Tibial nerve (tissue), 4 donors: ENCODE data around the gene MPC1. TPM values are rescaled to one million over a fixed set of nuclear protein-coding genes. Genes with fewer than 3 reads are reported as not detected.
"Not testable (repeated sequence)": the region's sequence is repeated elsewhere in the genome, so short reads cannot be mapped to it uniquely, and the experiment has no call there.

Source experiments
- DNase-seq, 2 donors: peaks; one replicate each; pipeline ENCODE4 v3.0.0-alpha.2; 2019; ENCODE audit warnings: low spot score in 2 of 2
- H3K27ac ChIP-seq, 4 donors: fragments of 200-600 bp; sonication (generic) in 3 of 4; one replicate each; pipeline ENCODE4 v1.5.1; 2017 to 2019; ENCODE audit warnings: mild to moderate bottlenecking in 1 of 4
- H3K27me3 ChIP-seq, 2 donors: fragments of 200-600 bp; sonication (generic) in 1 of 2; one replicate each; pipeline versions ENCODE4 v1.5.1 to v1.6.0; 2017 to 2019
- H3K36me3 ChIP-seq, 3 donors: fragments of 200-600 bp; sonication (generic); one replicate each; pipeline ENCODE4 v1.5.1; 2018 to 2019
- H3K4me1 ChIP-seq, 4 donors: fragments of 200-600 bp; sonication (generic) in 3 of 4; one replicate each; pipeline ENCODE4 v1.5.1; 2017 to 2019
- H3K4me3 ChIP-seq, 4 donors: fragments of 200-600 bp; sonication (generic) in 3 of 4; one replicate each; pipeline ENCODE4 v1.5.1; 2017 to 2019; ENCODE audit warnings: mild to moderate bottlenecking in 1 of 4, moderate library complexity in 1 of 4
- H3K9me3 ChIP-seq, 4 donors: fragments of 200-600 bp; sonication (generic) in 3 of 4; one replicate each; pipeline ENCODE4 v1.5.1; 2017 to 2019
- EP300 ChIP-seq, 2 donors: sonication (generic); formaldehyde crosslinking; IDR thresholded peaks; one replicate each; pipeline ENCODE4 v1.6.1; 2017; ENCODE audit warnings: antibody characterized with exemption in 2 of 2, mild to moderate bottlenecking in 1 of 2
- POLR2A ChIP-seq, 2 donors: fragments of 450-650 bp; IDR thresholded peaks; one replicate each; pipeline ENCODE4 v1.6.1; 2017; ENCODE audit warnings: antibody characterized with exemption in 2 of 2, mild to moderate bottlenecking in 2 of 2, moderate library complexity in 2 of 2
- WGBS, 2 donors: methylation state at CpG; one replicate each; pipeline ENCODE4 v1.1.5; 2018; 5-methylcytosine and 5-hydroxymethylcytosine counted together
- total RNA-seq, 4 donors: library from RNA; depleted of rRNA; stranded (reverse); fragments of >200 nt; gene quantifications; one replicate each; pipeline ENCODE4 v1.1.0, GENCODE V29; 2016
- TF ChIP-seq, protein P1 (sequence below), 5 experiments: fragments of 200-600 bp in 3 of 5; fragments of 450-650 bp in 2 of 5; sonication (generic) in 3 of 5; IDR thresholded peaks; one replicate each; pipeline ENCODE4 v1.5.1; 2016 to 2019; ENCODE audit warnings: antibody characterized with exemption in 5 of 5, mild to moderate bottlenecking in 3 of 5, moderate library complexity in 2 of 5

The MPC1 gene
- total RNA-seq, 4 donors from 2014 or later: 29.8 to 70.1 (median 53.7) TPM

DNA sequence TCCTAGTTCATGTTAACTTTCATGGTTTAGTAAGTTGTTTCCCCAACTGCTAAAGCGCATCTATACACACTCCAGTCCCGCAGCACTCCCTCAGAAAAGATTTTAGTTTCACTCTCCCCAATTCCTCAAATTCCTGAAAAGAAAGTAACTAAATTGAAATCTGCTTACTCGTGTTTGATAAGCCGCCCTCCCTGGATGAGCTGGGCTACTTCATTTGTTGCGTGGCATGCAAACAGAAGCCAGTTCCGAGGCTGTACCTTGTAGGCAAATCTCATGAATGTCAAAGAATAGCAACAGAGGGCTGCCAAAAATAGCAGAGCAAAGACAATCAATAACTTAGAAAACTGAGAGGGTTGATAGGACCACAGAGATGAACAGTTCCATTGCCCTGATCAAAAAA, 16.9 kb downstream of the MPC1 start:
- no peaks in the 10 kb centered on the region for H3K27me3 ChIP-seq
- peaks cover 0 to 57% (median 0%) of the 10 kb centered on the region in 3 donors for H3K36me3 ChIP-seq
- peak overlapping the region in 1 of 4 donors; percentile 1 for H3K27ac ChIP-seq
- H3K9me3 ChIP-seq: no peaks in the 10 kb centered on the region
- H3K4me1 ChIP-seq: peaks cover 0 to 8% (median under 1%) of the 10 kb centered on the region in 4 donors
- WGBS, 2 donors: 75 to 77% methylated on average over 6 of the region's 6 CpGs
- no peak for DNase-seq
- no peak for TF ChIP-seq EP300 (IDR thresholded peaks at IDR 0.05)
- TF ChIP-seq, protein P1, sequence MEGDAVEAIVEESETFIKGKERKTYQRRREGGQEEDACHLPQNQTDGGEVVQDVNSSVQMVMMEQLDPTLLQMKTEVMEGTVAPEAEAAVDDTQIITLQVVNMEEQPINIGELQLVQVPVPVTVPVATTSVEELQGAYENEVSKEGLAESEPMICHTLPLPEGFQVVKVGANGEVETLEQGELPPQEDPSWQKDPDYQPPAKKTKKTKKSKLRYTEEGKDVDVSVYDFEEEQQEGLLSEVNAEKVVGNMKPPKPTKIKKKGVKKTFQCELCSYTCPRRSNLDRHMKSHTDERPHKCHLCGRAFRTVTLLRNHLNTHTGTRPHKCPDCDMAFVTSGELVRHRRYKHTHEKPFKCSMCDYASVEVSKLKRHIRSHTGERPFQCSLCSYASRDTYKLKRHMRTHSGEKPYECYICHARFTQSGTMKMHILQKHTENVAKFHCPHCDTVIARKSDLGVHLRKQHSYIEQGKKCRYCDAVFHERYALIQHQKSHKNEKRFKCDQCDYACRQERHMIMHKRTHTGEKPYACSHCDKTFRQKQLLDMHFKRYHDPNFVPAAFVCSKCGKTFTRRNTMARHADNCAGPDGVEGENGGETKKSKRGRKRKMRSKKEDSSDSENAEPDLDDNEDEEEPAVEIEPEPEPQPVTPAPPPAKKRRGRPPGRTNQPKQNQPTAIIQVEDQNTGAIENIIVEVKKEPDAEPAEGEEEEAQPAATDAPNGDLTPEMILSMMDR (IDR thresholded peaks at IDR 0.05): no peak
- no peak for TF ChIP-seq POLR2A (IDR thresholded peaks at IDR 0.05)
- no peak overlapping the region for H3K4me3 ChIP-seq

DNA sequence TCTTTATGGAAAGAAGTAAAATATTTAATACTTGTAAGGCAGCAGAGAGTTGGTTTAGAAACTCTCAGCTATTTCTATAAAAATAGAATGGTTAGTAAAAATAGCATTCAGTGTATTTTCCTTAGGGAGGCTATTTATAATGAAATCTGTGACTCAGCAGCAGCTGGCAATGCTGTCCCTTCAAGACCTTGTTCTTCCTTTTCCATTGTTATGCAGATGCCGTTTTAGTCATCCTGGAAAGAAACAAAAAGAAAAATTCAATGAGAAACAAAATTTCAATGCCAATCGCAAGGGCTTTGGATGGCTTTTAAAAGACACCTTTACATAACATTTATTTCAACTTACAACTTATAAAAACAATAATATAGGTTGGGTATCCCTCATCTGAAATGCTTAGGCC, 17.5 kb downstream of the MPC1 start:
- Histone ChIP-seq H3K4me3 (no peak overlapping the region), H3K36me3 (peaks cover 0 to 54% (median 0%) of the 10 kb centered on the region in 3 donors), H3K4me1 (peaks cover 0 to 13% (median 3%) of the 10 kb centered on the region in 4 donors), H3K27me3 (no peaks in the 10 kb centered on the region), H3K9me3 (no peaks in the 10 kb centered on the region), H3K27ac (peak overlapping the region in 1 of 4 donors; percentile 1)
- TF ChIP-seq POLR2A (IDR thresholded peaks at IDR 0.05): no peak
- WGBS, 2 donors: 36 to 37% methylated on average over 2 of the region's 2 CpGs
- no peak for DNase-seq

GRCh38 chr6:166364456-166364855, 18.3 kb downstream of the MPC1 start:
- H3K27ac ChIP-seq: peak overlapping the region in 1 of 4 donors; percentile 41
- no peak overlapping the region for H3K4me3 ChIP-seq
- no peaks in the 10 kb centered on the region for H3K27me3 ChIP-seq
- peaks cover 0 to 54% (median 0%) of the 10 kb centered on the region in 3 donors for H3K36me3 ChIP-seq
- 62 to 77% methylated on average over 7 of the region's 7 CpGs for WGBS, 2 donors
- peaks cover 0 to 13% (median 4%) of the 10 kb centered on the region in 4 donors for H3K4me1 ChIP-seq
- TF ChIP-seq, protein P1 (IDR thresholded peaks at IDR 0.05): no peak
- no peaks in the 10 kb centered on the region for H3K9me3 ChIP-seq
- no peak for DNase-seq

DNA sequence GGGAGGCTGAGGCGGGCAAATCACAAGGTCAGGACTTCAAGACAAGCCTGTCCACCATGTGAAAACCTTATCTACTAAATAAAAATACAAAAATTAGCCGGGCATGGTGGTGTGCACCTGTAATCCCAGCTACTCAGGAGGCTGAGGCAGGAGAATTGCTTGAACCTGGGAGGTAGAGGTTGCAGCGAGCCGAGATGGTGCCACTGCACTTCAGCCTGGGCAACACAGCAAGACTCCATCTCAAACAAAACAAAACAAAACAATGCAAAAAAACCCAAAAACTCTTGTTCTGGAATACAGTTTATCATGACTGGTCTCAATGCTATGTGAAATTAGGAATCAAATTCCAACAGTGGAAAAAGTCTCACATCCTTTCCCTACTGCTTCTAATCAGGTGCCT, 20.3 kb downstream of the MPC1 start:
- H3K27me3 ChIP-seq, H3K27ac ChIP-seq, H3K9me3 ChIP-seq, DNase-seq, H3K4me3 ChIP-seq: not testable (repeated sequence)
- Histone ChIP-seq H3K36me3 (peaks cover 0 to 40% (median 0%) of the 10 kb centered on the region in 3 donors), H3K4me1 (peaks cover 0 to 13% (median 4%) of the 10 kb centered on the region in 4 donors)
- 92 to 97% methylated on average over 4 of the region's 4 CpGs for WGBS, 2 donors

DNA sequence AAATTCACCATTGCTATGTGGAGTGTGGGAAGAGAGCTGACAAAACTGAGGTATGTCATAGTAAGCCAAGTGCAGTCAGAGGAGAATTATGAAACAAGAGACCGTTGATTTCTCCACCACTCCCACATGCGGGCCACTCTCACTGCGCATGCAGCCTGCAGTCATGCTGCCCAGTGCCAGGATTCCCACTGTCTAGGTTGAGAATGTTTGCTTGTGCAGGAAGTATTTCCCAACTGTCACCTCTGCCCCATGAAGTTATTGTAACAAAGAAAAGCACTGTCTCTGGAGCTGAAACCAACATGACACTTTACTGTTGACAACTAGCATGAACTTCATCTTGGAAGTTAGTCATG, 21.7 kb downstream of the MPC1 start:
- peak in 1 of 2 donors; percentile 71 for TF ChIP-seq EP300 (IDR thresholded peaks at IDR 0.05)
- no peak for TF ChIP-seq POLR2A (IDR thresholded peaks at IDR 0.05)
- DNase-seq: peak; percentile 55 to 57
- Histone ChIP-seq H3K4me3 (no peak overlapping the region), H3K27me3 (no peaks in the 10 kb centered on the region), H3K4me1 (peaks cover 0 to 13% (median 4%) of the 10 kb centered on the region in 4 donors), H3K36me3 (peaks cover 0 to 32% (median 0%) of the 10 kb centered on the region in 3 donors), H3K27ac (peak overlapping the region in 2 of 4 donors; percentile 22 to 69), H3K9me3 (no peaks in the 10 kb centered on the region)
- WGBS, 2 donors: 31 to 35% methylated on average over 3 of the region's 3 CpGs

DNA sequence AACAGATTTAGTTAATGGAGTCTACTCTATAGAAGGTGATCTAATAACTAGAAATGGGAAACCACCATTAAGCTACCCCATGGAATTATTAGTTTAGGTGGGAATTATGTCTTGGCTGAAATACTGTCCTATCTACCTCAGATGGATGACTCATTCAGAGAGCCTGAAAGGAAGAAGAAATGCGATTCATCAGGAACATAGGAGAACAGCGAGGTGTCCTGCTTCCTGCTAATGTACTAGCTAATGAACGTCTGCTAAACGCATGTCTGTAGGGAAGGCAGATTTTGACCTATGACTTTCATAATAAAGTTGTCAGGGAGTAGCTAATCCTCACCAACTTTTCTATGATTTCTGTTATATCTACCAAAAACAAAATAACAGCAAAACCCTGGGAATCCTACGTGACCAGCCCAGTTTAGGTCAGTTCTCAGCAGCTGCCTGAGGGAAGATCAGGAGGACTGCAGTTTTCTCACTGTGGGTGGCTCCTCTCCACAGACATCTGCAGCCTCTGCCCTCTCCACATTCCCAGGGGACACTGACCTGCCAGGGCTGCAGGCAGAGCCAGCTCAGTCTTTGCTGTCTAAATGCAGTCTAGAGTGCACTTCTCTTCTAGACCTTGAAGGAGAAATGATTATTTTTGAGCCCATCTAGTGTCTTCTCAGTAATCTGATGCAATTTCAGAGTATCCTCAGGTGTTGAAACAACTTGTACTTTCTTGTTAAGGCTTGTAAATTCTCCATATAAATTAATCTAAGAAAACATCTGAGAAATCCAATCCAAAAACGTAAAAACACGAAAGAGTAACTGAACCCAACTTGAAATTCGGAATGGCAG, 22.3 kb downstream of the MPC1 start:
- WGBS, 2 donors: 41 to 42% methylated on average over 8 of the region's 8 CpGs
- H3K9me3 ChIP-seq: no peaks in the 10 kb centered on the region

More for the DNA sequence above, 22.3 kb downstream of the MPC1 start:
- Histone ChIP-seq H3K4me3 (no peak overlapping the region), H3K4me1 (peaks cover 0 to 13% (median 4%) of the 10 kb centered on the region in 4 donors), H3K27me3 (no peaks in the 10 kb centered on the region), H3K27ac (peak overlapping the region in 2 of 4 donors; percentile 22 to 69), H3K36me3 (peaks cover 0 to 26% (median 0%) of the 10 kb centered on the region in 3 donors)
- TF ChIP-seq, protein P1 (IDR thresholded peaks at IDR 0.05): no peak
- TF ChIP-seq EP300 (IDR thresholded peaks at IDR 0.05): no peak
- no peak for TF ChIP-seq POLR2A (IDR thresholded peaks at IDR 0.05)
- DNase-seq: peak in 1 of 2 donors; percentile 45
